Activated T-cell treated with anti-CD3 and anti-CD28 coated beads, Interleukin-2, amount 50 U/mL, for 72 hours (primary cell): ENCODE measurements around the gene JAK1. TPM values are rescaled to one million over a fixed set of nuclear protein-coding genes. Genes with fewer than 3 reads are reported as not detected.
A peak's percentile ranks its signal among the peaks of the same experiment; 100 is the strongest.
"Not testable (repeated sequence)": the region's sequence is repeated elsewhere in the genome, so short reads cannot be mapped to it uniquely, and the experiment has no call there.

ENCODE experiments used
- ATAC-seq, 2 donors: fragments of 150-1000 bp; cut with Tn5 transposase; replicated peaks in 1 of 2; 2 replicates each; pipeline ENCODE4 v1.10.0; 2021; ENCODE audit warnings: moderate library complexity in 2 of 2, mild to moderate bottlenecking in 1 of 2
- DNase-seq, 2 donors: peaks; one replicate each; pipeline ENCODE4 v3.0.0; 2021 to 2022; ENCODE audit warnings: mixed read lengths in 1 of 2
- H3K27ac Mint-ChIP-seq: one replicate; pipeline ENCODE4 v1.8.0; 2022; ENCODE audit warnings: mild to moderate bottlenecking, moderate library complexity, mixed read lengths
- H3K27me3 Mint-ChIP-seq: one replicate; pipeline ENCODE4 v1.8.0; 2022; ENCODE audit warnings: low read depth, mixed read lengths
- H3K36me3 Mint-ChIP-seq, 2 donors: one replicate each; pipeline ENCODE4 v1.8.0; 2022; ENCODE audit warnings: mixed read lengths in 2 of 2, mild to moderate bottlenecking in 1 of 2; ENCODE audit not compliant: insufficient read depth in 2 of 2
- H3K4me1 Mint-ChIP-seq: one replicate; pipeline ENCODE4 v1.8.0; 2022; ENCODE audit warnings: low read depth, mixed read lengths
- H3K4me3 Mint-ChIP-seq, 2 donors: one replicate each; pipeline ENCODE4 v1.8.0; 2022; ENCODE audit warnings: mild to moderate bottlenecking in 2 of 2, mixed read lengths in 2 of 2, moderate library complexity in 2 of 2
- H3K9me3 Mint-ChIP-seq, 2 donors: one replicate each; pipeline ENCODE4 v1.8.0; 2022; ENCODE audit warnings: mixed read lengths in 2 of 2
- total RNA-seq, 2 donors: library from RNA; stranded (reverse); gene quantifications; one replicate each; pipeline ENCODE4 v1.2.3, GENCODE V29; 2022

The JAK1 gene
- 100 to 1,000 TPM; 169 to 185 TPM for total RNA-seq

- peak within 1 kb of the TSS; percentile 89 to 93 for H3K4me3 Mint-ChIP-seq
- H3K9me3 Mint-ChIP-seq: no peaks in the 10 kb centered on the region
- ATAC-seq (peak; percentile 80 to 84), DNase-seq (peak; percentile 92 to 95)
- H3K4me1 Mint-ChIP-seq: peaks cover 17% of the 10 kb centered on the region
- H3K27ac Mint-ChIP-seq: peak within 1 kb of the TSS; percentile 94
- H3K36me3 Mint-ChIP-seq: peaks cover 7 to 8% of the 10 kb centered on the region in 2 donors
- H3K27me3 Mint-ChIP-seq: peaks cover 10% of the 10 kb centered on the region
Measured at GRCh38 chr1:64966158-64966971, at the start of gene JAK1. Gene JAK1 (minus strand): TSS chr1:64966549. CDS start chr1:64886264, 80,285 bp downstream.

GRCh38 chr1:65014321-65014720 is 48.0 kb upstream of the JAK1 start:
- Mint-ChIP-seq H3K27me3 (no peaks in the 10 kb centered on the region), H3K4me1 (peaks cover 26% of the 10 kb centered on the region), H3K27ac (no peak overlapping the region), H3K4me3 (no peak overlapping the region), H3K9me3 (peaks cover 0 to 3% of the 10 kb centered on the region in 2 donors), H3K36me3 (peaks cover 0 to 3% of the 10 kb centered on the region in 2 donors)
- ATAC-seq: no peak
- no peak for DNase-seq

GRCh38 chr1:65011983-65012382 is 45.6 kb upstream of the JAK1 start:
- H3K27ac Mint-ChIP-seq: peak overlapping the region; percentile 83
- no peaks in the 10 kb centered on the region for H3K27me3 Mint-ChIP-seq
- ATAC-seq: peak; percentile 94 to 95
- H3K4me1 Mint-ChIP-seq: peaks cover 42% of the 10 kb centered on the region
- H3K9me3 Mint-ChIP-seq: peaks cover 0 to 3% of the 10 kb centered on the region in 2 donors
- peak overlapping the region in 1 of 2 donors; percentile 23 for H3K4me3 Mint-ChIP-seq
- DNase-seq: peak; percentile 43 to 45
- peaks cover 0 to 3% of the 10 kb centered on the region in 2 donors for H3K36me3 Mint-ChIP-seq

GRCh38 chr1:65009724-65010420 is 43.5 kb upstream of the JAK1 start:
- Mint-ChIP-seq H3K36me3 (peaks cover 0 to 3% of the 10 kb centered on the region in 2 donors), H3K4me3 (peak overlapping the region; percentile 47 to 63), H3K9me3 (peaks cover 0 to 3% of the 10 kb centered on the region in 2 donors), H3K4me1 (peaks cover 42% of the 10 kb centered on the region), H3K27me3 (no peaks in the 10 kb centered on the region), H3K27ac (peak overlapping the region; percentile 73)
- ATAC-seq (peak in 1 of 2 donors; percentile 38), DNase-seq (no peak)

- no peak for DNase-seq
- Mint-ChIP-seq H3K36me3 (peaks cover 0 to 3% of the 10 kb centered on the region in 2 donors), H3K27ac (peak overlapping the region; percentile 73), H3K9me3 (peaks cover 0 to 3% of the 10 kb centered on the region in 2 donors), H3K4me3 (peak overlapping the region; percentile 48 to 63), H3K4me1 (peaks cover 46% of the 10 kb centered on the region), H3K27me3 (no peaks in the 10 kb centered on the region)
- ATAC-seq: no peak
Measured at GRCh38 chr1:65009176-65009575, 42.8 kb upstream of the JAK1 start.

- peaks cover 0 to 3% of the 10 kb centered on the region in 2 donors for H3K36me3 Mint-ChIP-seq
- peaks cover 0 to 3% of the 10 kb centered on the region in 2 donors for H3K9me3 Mint-ChIP-seq
- no peaks in the 10 kb centered on the region for H3K27me3 Mint-ChIP-seq
- ATAC-seq: no peak
- no peak overlapping the region for H3K4me3 Mint-ChIP-seq
- no peak overlapping the region for H3K27ac Mint-ChIP-seq
- no peak for DNase-seq
- H3K4me1 Mint-ChIP-seq: peaks cover 60% of the 10 kb centered on the region
Measured at GRCh38 chr1:65006806-65007205, 40.5 kb upstream of the JAK1 start.

- Mint-ChIP-seq H3K27me3 (no peaks in the 10 kb centered on the region), H3K4me3 (peak overlapping the region; percentile 80 to 83), H3K36me3 (peaks cover 7 to 9% of the 10 kb centered on the region in 2 donors), H3K4me1 (peaks cover 38% of the 10 kb centered on the region), H3K9me3 (peaks cover 5 to 6% of the 10 kb centered on the region in 2 donors), H3K27ac (peak overlapping the region; percentile 49)
- no peak for ATAC-seq
- no peak for DNase-seq
Measured at GRCh38 chr1:65003316-65003664, 36.9 kb upstream of the JAK1 start.

- Mint-ChIP-seq H3K9me3 (peaks cover 5 to 6% of the 10 kb centered on the region in 2 donors), H3K4me1 (peaks cover 32% of the 10 kb centered on the region), H3K4me3 (peak overlapping the region; percentile 80 to 83), H3K27me3 (no peaks in the 10 kb centered on the region), H3K27ac (peak overlapping the region; percentile 49), H3K36me3 (peaks cover 9 to 11% of the 10 kb centered on the region in 2 donors)
- peak; percentile 83 to 86 for ATAC-seq
- peak; percentile 69 to 80 for DNase-seq
Measured at GRCh38 chr1:65002508-65003315, 36.4 kb upstream of the JAK1 start.

- Mint-ChIP-seq H3K4me3 (peak overlapping the region; percentile 80 to 83), H3K27ac (peak overlapping the region; percentile 64), H3K4me1 (peaks cover 32% of the 10 kb centered on the region), H3K36me3 (peaks cover 9 to 11% of the 10 kb centered on the region in 2 donors), H3K9me3 (peaks cover 5 to 6% of the 10 kb centered on the region in 2 donors), H3K27me3 (no peaks in the 10 kb centered on the region)
- ATAC-seq (peak in 1 of 2 donors; percentile 26), DNase-seq (no peak)
Measured at GRCh38 chr1:65002156-65002507, 35.8 kb upstream of the JAK1 start.

- peak; percentile 85 to 87 for DNase-seq
- Mint-ChIP-seq H3K27ac (peak overlapping the region; percentile 64), H3K4me1 (peaks cover 32% of the 10 kb centered on the region), H3K9me3 (peaks cover 5 to 6% of the 10 kb centered on the region in 2 donors), H3K4me3 (peak overlapping the region; percentile 80 to 83), H3K27me3 (no peaks in the 10 kb centered on the region), H3K36me3 (peaks cover 9 to 11% of the 10 kb centered on the region in 2 donors)
- ATAC-seq: peak; percentile 75 to 76
Measured at GRCh38 chr1:65001231-65001792, 35.0 kb upstream of the JAK1 start.

- Mint-ChIP-seq H3K36me3 (peaks cover 9 to 11% of the 10 kb centered on the region in 2 donors), H3K4me1 (peaks cover 21% of the 10 kb centered on the region)
- not testable (repeated sequence) for DNase-seq, H3K9me3 Mint-ChIP-seq, ATAC-seq, H3K27ac Mint-ChIP-seq, H3K4me3 Mint-ChIP-seq, H3K27me3 Mint-ChIP-seq
Measured at GRCh38 chr1:64998425-64998948, 32.1 kb upstream of the JAK1 start.

- H3K36me3 Mint-ChIP-seq: peaks cover 9 to 11% of the 10 kb centered on the region in 2 donors
- peaks cover 9% of the 10 kb centered on the region for H3K4me1 Mint-ChIP-seq
Measured at GRCh38 chr1:64996541-64997257, 30.4 kb upstream of the JAK1 start.

More at GRCh38 chr1:64996541-64997257, 30.4 kb upstream of the JAK1 start:
- Mint-ChIP-seq H3K9me3 (peaks cover 5 to 6% of the 10 kb centered on the region in 2 donors), H3K4me3 (no peak overlapping the region), H3K27ac (no peak overlapping the region), H3K27me3 (no peaks in the 10 kb centered on the region)
- ATAC-seq (no peak), DNase-seq (no peak)
